Endothelial cell of umbilical vein (primary cell): ENCODE results near the gene ADM5. TPM values are rescaled to one million over a fixed set of nuclear protein-coding genes. Genes with fewer than 3 reads are reported as not detected.

Source experiments
- BruUV-seq: library from RNA; stranded (reverse); fragments of 400-500 nt; replicated peaks from 2 replicates; lab custom pipeline; 2021; lab: Mats Ljungman, UMichigan
- CTCF ChIA-PET: fragments of 300-600, 350-600 bp; sonication (Branson Sonifier 250); formaldehyde crosslinking; loops from one replicate; lab custom pipeline; 2021; ENCODE audit warnings: antibody characterized with exemption, inconsistent platforms; lab: Charles Lee
- POLR2A ChIA-PET: fragments of 300-600, 350-600 bp; sonication (Branson Sonifier 250); formaldehyde crosslinking; loops from one replicate; lab custom pipeline; 2021; ENCODE audit warnings: antibody characterized with exemption, inconsistent platforms; lab: Charles Lee
- DNase-seq: peaks from one replicate; pipeline ENCODE4 v3.0.0-alpha.2; 2011; ENCODE audit warnings: low read depth, low spot score
- FAIRE-seq: peaks from 2 replicates; lab custom pipeline; 2011; peaks lifted over from hg19 to GRCh38; lab: Jason Lieb, UNC
- H2AFZ ChIP-seq: 2 replicates; pipeline ENCODE4 v1.6.0; 2012; ENCODE audit warnings: low read depth, low read length, control low read depth, inconsistent platforms
- H3K27ac ChIP-seq: 2 replicates; pipeline ENCODE4 v1.5.1; 2011; ENCODE audit warnings: low read depth, mild to moderate bottlenecking, control low read depth, low read length, moderate library complexity; ENCODE audit not compliant: insufficient read depth
- H3K27me3 ChIP-seq, 2 experiments: 2 replicates each; pipeline versions ENCODE4 v1.6.0 to v1.6.1; 2011; ENCODE audit warnings: low read length in 2 of 2, mixed read lengths in 1 of 2; ENCODE audit not compliant: control insufficient read depth in 2 of 2, insufficient read depth in 2 of 2
- H3K36me3 ChIP-seq, 2 experiments: 2 replicates in 1 of 2; 3 replicates in 1 of 2; pipeline ENCODE4 v1.5.1; 2011; ENCODE audit warnings: low read length in 2 of 2, mild to moderate bottlenecking in 1 of 2, moderate library complexity in 1 of 2; ENCODE audit not compliant: control insufficient read depth in 2 of 2, insufficient read depth in 2 of 2; ENCODE audit errors: extremely low read depth in 1 of 2
- H3K4me1 ChIP-seq: 3 replicates; pipeline ENCODE4 v1.5.1; 2011; ENCODE audit warnings: mild to moderate bottlenecking, low read length; ENCODE audit not compliant: control insufficient read depth, insufficient read depth; ENCODE audit errors: extremely low read depth
- H3K4me2 ChIP-seq: 2 replicates; pipeline ENCODE4 v1.6.1; 2011; ENCODE audit warnings: low read length, control low read depth, mixed read lengths; ENCODE audit not compliant: insufficient read depth
- H3K4me3 ChIP-seq, 3 experiments: fragments of 200-600 bp in 1 of 3; sonication (generic), shearing (Covaris generic) in 1 of 3; replicated peaks in 1 of 3; 2 replicates each; pipeline ENCODE4 v1.5.1; 2011 to 2016; ENCODE audit warnings: control low read depth in 3 of 3, low read length in 3 of 3, mild to moderate bottlenecking in 2 of 3, inconsistent platforms in 1 of 3, low read depth in 1 of 3, moderate library complexity in 1 of 3; ENCODE audit not compliant: insufficient read depth in 1 of 3
- H3K79me2 ChIP-seq: 2 replicates; pipeline ENCODE4 v1.6.0; 2012; ENCODE audit warnings: low read length, inconsistent platforms; ENCODE audit not compliant: control insufficient read depth, insufficient read depth
- H3K9ac ChIP-seq: replicated peaks from 2 replicates; pipeline ENCODE3; 2011; ENCODE audit warnings: low read length, control low read depth; ENCODE audit not compliant: insufficient read depth; ENCODE audit errors: extremely low read depth
- H3K9me1 ChIP-seq: replicated peaks from 3 replicates; pipeline ENCODE4 v1.6.0; 2011; ENCODE audit warnings: mild to moderate bottlenecking, low read length; ENCODE audit not compliant: control insufficient read depth, insufficient read depth; ENCODE audit errors: extremely low read depth
- H3K9me3 ChIP-seq: replicated peaks from 2 replicates; pipeline ENCODE4 v1.5.1; 2012; ENCODE audit warnings: low read length, inconsistent platforms; ENCODE audit not compliant: control insufficient read depth, insufficient read depth
- H4K20me1 ChIP-seq: replicated peaks from 2 replicates; pipeline ENCODE3; 2011; ENCODE audit warnings: mild to moderate bottlenecking, low read length; ENCODE audit not compliant: control insufficient read depth, insufficient read depth; ENCODE audit errors: extremely low read depth
- EZH2 ChIP-seq: IDR thresholded peaks from 2 replicates; pipeline ENCODE4 v1.6.1; 2012; ENCODE audit warnings: borderline replicate concordance, low read depth, mild to moderate bottlenecking, moderate library complexity, low read length, inconsistent platforms; ENCODE audit not compliant: severe bottlenecking
- FOS ChIP-seq: IDR thresholded peaks from 2 replicates; pipeline ENCODE4 v1.6.1; 2011; ENCODE audit warnings: mild to moderate bottlenecking, low read length, moderate library complexity, borderline replicate concordance; ENCODE audit not compliant: insufficient read depth
- GATA2 ChIP-seq: IDR thresholded peaks from 2 replicates; pipeline ENCODE4 v1.7.0; 2011; ENCODE audit warnings: low read depth, mild to moderate bottlenecking, moderate library complexity, mixed read lengths, low read length; ENCODE audit not compliant: insufficient read length, insufficient read depth
- JUN ChIP-seq: IDR thresholded peaks from 2 replicates; pipeline ENCODE4 v1.6.1; 2011; ENCODE audit warnings: borderline replicate concordance, low read depth; ENCODE audit not compliant: insufficient read length, insufficient read depth
- MYC ChIP-seq: IDR thresholded peaks from one replicate; pipeline ENCODE4 v1.6.1; 2011; ENCODE audit warnings: mild to moderate bottlenecking, low read depth, low read length
- POLR2A ChIP-seq: IDR thresholded peaks from 2 replicates; pipeline ENCODE4 v1.6.1; 2012; ENCODE audit warnings: low read depth, mild to moderate bottlenecking, control low read depth, low read length
- POLR2AphosphoS5 ChIP-seq: IDR thresholded peaks from 2 replicates; pipeline ENCODE4 v1.6.1; 2012; ENCODE audit warnings: low read depth, mild to moderate bottlenecking, control low read depth, low read length, moderate library complexity; ENCODE audit not compliant: insufficient read depth
- dilution Hi-C: fragments of 300-500 bp; cut with MboI; formaldehyde crosslinking; loops from one replicate; pipeline ENCODE4 v1.15.0; 2019; ENCODE audit warnings: low sequenced_read_pairs; ENCODE audit not compliant: extremely low pct_ligation_motif_present
- intact Hi-C: fragments of 100-400 bp; cut with micrococcal nuclease; formaldehyde crosslinking; loops from one replicate; pipeline ENCODE4 v1.10.0; 2022
- polyA plus RNA-seq, 4 experiments: library from polyadenylated mRNA; depleted of rRNA in 3 of 4; stranded (reverse) in 3 of 4; unstranded in 1 of 4; fragments of >200 nt; gene quantifications; 2 replicates each; pipeline versions ENCODE4 v1.2.1 to v1.2.3, GENCODE V29; 2011 to 2012; ENCODE audit warnings: missing spikeins in 1 of 4
- total RNA-seq: library from RNA; stranded (reverse); gene quantifications from 2 replicates; pipeline ENCODE4 v1.2.3, GENCODE V29; 2021
- TF ChIP-seq, protein P1 (sequence below): IDR thresholded peaks from 2 replicates; pipeline ENCODE4 v1.6.1; 2011; ENCODE audit not compliant: insufficient read depth, insufficient read length
- TF ChIP-seq, protein P2 (sequence below), 2 donors: IDR thresholded peaks; 1 replicate in 1 of 2; 2 replicates in 1 of 2; pipeline ENCODE4 v1.5.1; 2011; ENCODE audit warnings: low read length in 2 of 2, mild to moderate bottlenecking in 2 of 2, moderate library complexity in 2 of 2, control low read depth in 1 of 2, inconsistent platforms in 1 of 2, low read depth in 1 of 2; ENCODE audit not compliant: insufficient read depth in 1 of 2; ENCODE audit errors: extremely low read depth in 1 of 2

Gene ADM5
- total and polyA plus RNA-seq, 2 donors (not counting 3 experiments of a cell fraction or from before 2014, with no cell fraction given) = 3.3 to 4.4 TPM

DNA sequence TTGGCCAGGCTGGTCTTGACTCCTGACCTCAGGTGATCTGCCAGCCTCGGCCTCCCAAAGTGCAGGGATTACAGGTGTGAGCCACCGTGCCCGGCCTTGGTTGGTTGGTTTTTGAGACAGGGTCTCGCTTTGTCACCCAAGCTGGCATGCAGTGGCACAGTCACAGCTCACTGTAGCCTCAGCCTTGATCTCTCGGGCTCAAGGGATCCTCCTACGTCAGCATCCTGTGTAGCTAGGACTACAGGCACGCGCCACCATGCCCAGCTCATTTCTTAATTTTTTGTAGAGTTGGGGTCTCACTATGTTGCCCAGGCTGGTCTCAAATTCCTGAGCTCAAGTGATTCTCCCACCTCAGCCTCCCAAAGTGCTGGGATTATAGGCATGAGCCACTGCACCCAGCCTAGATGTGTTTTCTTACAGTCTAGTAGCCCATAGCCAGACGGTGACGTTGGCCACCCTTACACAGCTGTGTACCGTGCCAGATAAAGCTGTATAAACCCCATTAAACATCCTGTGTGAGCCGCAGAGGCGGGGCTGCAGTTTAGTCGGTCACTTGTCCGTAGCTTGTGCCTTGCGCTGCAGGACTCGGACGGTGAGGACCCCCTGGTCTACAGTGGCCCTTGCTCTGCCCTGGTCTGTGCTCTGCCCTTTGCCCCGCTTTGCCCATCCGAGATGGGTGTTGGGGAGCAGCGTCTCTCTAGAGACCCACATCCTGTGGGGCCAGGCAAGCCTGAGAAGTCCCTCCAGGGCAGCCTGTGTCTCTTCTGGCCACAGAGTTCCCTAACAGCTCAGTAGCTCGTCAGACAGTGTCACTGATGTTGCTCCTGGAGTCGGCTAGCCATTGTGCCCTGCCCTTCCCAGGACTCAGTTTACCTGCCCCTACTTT, 33.6 kb upstream of the ADM5 start:
- CTCF ChIA-PET = interaction anchor here (1.1 to 1.8 kb wide), 3 partner anchors 8 to 109 kb away, joined by 3 to 5 read pairs (median 3); partner anchors contain the start of gene PRMT1
- Histone ChIP-seq H3K4me3 (no peak overlapping the region), H3K27me3 (no peaks in the 10 kb centered on the region), H3K9me3 (no peaks in the 10 kb centered on the region), H3K4me1 (no peaks in the 10 kb centered on the region), H4K20me1 (no peaks in the 10 kb centered on the region), H3K27ac (no peak overlapping the region), H3K9me1 (no peaks in the 10 kb centered on the region), H3K9ac (no peak overlapping the region), H3K79me2 (no peaks in the 10 kb centered on the region), H3K4me2 (no peak overlapping the region), H3K36me3 (peaks cover 22 to 62% of the 10 kb centered on the region in 2 experiments), H2AFZ (no peak overlapping the region)
- TF ChIP-seq EZH2 (no peak), JUN (no peak), POLR2AphosphoS5 (no peak), POLR2A (no peak), GATA2 (no peak), MYC (no peak), FOS (no peak)
- TF ChIP-seq, protein P1, sequence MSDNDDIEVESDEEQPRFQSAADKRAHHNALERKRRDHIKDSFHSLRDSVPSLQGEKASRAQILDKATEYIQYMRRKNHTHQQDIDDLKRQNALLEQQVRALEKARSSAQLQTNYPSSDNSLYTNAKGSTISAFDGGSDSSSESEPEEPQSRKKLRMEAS = no peak
- TF ChIP-seq, protein P2, sequence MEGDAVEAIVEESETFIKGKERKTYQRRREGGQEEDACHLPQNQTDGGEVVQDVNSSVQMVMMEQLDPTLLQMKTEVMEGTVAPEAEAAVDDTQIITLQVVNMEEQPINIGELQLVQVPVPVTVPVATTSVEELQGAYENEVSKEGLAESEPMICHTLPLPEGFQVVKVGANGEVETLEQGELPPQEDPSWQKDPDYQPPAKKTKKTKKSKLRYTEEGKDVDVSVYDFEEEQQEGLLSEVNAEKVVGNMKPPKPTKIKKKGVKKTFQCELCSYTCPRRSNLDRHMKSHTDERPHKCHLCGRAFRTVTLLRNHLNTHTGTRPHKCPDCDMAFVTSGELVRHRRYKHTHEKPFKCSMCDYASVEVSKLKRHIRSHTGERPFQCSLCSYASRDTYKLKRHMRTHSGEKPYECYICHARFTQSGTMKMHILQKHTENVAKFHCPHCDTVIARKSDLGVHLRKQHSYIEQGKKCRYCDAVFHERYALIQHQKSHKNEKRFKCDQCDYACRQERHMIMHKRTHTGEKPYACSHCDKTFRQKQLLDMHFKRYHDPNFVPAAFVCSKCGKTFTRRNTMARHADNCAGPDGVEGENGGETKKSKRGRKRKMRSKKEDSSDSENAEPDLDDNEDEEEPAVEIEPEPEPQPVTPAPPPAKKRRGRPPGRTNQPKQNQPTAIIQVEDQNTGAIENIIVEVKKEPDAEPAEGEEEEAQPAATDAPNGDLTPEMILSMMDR (IDR thresholded peaks at IDR 0.05; ENCODE audit: extremely low read depth in 1 of 2, insufficient read depth in 1 of 2, low read depth in 1 of 2, low read length in 2 of 2) = no peak
- intact Hi-C loops = no loop called here
- no TSS peak for BruUV-seq
- FAIRE-seq (no peak), DNase-seq (no peak)
- dilution Hi-C loops = no loop called here
- POLR2A ChIA-PET = interaction anchor here (0.6 to 1.0 kb wide), 2 partner anchors 14 to 22 kb away, joined by 4 to 6 read pairs; partner anchors contain the start of gene SCAF1
